ENCODE data around the gene LRRC14B.

DNA sequence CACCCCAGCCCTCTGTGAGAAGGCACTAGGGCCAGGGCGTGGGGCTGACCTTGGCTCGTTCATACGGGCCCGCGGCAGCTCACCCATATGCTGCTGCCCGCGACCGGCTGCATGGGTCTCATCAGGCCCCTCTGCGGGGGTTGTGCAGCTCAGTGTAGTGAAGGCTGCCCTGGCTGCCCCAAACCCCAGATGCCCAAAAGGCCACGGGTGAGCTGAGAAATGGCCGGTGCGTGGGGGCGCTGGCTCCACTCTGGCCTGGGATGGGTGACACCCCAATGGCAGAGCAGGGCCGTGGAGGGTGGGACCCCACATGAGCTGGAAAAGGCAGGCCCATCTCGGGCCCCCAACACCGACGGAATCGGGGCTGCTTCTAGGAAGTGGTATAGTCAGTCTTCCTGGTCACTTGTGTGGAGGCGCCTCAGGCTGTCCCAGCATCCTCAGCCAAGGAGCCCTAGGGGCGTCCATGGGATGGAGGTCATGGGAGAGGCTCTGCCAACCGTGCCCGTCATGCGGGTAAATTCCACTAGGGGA is 19.4 kb upstream of the LRRC14B start:
- TF ChIP-seq, protein P1, sequence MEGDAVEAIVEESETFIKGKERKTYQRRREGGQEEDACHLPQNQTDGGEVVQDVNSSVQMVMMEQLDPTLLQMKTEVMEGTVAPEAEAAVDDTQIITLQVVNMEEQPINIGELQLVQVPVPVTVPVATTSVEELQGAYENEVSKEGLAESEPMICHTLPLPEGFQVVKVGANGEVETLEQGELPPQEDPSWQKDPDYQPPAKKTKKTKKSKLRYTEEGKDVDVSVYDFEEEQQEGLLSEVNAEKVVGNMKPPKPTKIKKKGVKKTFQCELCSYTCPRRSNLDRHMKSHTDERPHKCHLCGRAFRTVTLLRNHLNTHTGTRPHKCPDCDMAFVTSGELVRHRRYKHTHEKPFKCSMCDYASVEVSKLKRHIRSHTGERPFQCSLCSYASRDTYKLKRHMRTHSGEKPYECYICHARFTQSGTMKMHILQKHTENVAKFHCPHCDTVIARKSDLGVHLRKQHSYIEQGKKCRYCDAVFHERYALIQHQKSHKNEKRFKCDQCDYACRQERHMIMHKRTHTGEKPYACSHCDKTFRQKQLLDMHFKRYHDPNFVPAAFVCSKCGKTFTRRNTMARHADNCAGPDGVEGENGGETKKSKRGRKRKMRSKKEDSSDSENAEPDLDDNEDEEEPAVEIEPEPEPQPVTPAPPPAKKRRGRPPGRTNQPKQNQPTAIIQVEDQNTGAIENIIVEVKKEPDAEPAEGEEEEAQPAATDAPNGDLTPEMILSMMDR (IDR thresholded peaks at IDR 0.05): no peak
- no peak for TF ChIP-seq POLR2A (IDR thresholded peaks at IDR 0.05)
- no peak for TF ChIP-seq EP300 (IDR thresholded peaks at IDR 0.05)

Measured in suprapubic skin (tissue), 3 donors.